Hindlimb muscle (tissue), 1 donor: ENCODE results near the gene S1PR5. TPM values are rescaled to one million over a fixed set of nuclear protein-coding genes. Genes with fewer than 3 reads are reported as not detected.

Source experiments
- DNase-seq: peaks from one replicate; pipeline ENCODE4 v3.0.0-alpha.2; 2013
- polyA plus RNA-seq: library from polyadenylated mRNA; unstranded; fragments of 120-200 nt; gene quantifications from one replicate; pipeline ENCODE4 v1.2.1, GENCODE V29; 2013; ENCODE audit not compliant: insufficient read length

The S1PR5 gene
- polyA plus RNA-seq, 1 donor = 1.2 TPM

DNA sequence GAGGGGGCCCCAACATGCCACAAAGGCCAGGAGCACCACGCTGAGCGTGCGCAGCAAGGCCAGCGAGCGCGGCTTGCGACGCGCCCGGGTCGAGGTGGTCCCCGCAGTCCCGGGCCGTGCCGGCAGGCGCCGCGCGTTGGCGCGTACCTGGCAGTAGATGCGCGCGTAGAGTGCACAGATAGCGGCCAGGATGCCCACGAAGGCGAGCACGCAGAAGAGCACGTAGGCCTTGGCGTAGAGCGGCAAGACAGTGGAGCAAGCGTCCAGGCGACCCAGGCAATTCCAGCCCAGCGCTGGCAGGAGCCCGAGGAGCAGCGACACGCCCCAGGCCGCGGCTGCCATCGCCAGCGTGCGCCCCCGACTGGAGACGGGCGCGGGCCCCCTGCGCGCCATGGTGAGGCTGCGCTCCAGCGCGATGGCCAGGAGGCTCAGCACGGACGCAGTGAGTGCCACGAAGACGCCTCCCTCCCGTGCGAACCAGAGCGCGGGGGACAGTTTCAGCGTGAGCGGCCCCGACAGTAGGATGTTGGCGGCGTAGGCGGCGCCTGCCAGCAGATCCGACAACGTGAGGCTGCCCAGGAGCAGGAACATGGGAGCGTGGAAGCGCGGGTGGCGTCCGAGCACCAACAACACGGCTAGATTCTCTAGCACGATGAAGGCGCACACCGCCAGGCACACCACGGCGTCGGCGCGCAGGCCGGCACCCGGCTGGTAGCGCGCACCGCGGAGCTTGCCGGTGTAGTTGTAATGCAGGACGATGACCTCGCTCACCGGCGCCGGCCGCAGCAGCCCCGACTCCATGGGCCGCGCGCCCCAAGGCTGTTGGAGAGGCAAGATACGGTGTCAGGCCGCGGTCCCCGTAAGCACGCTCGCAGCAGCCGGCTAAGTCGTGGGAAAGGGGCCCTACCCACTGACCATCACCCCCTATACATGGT, 2.8 kb downstream of the S1PR5 start:
- DNase-seq = no peak

DNA sequence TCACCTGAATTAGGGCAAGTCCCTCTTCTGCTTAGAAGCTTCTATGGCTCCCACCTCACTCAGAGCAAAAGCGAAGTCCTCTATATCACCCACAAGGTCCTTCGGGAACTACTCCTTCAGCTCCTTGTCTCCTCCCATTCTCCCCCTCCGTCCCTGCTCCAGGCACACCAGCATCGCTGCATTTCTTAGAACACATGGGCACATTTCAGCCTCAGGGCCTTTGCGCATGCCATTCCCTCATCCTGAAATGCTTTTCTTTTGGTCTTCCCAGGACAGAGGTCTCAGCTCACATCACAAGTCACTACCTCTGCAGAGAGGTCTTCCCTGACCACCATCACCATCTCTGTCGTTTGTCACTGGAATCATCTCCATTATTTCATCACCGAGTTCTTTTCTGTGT, 4.0 kb downstream of the S1PR5 start:
- no peak for DNase-seq

DNA sequence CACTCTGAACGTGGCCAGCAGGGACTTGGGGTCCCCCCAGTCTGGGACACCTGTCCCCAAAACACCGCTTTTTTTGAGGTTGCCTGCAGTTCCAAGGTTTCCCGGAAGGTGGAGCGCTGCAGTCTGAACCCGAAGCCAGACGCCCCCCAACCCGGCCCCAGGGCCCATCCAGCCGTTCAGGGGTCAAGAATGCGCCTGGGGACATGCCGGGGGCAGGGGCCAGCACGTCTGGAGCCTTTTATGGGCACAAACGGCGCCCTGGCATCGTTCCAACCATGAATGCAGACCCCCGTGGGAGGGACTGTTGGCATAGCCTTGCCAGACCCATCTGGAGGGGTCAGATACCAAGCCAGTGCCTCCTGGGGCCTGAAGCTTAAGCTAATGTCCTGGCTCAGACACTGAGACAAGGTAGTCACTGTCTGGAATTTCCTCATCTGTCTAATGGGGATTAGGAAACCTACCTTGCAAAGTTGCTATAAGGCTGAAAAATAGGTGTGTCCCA, 6.9 kb downstream of the S1PR5 start:
- no peak for DNase-seq

DNA sequence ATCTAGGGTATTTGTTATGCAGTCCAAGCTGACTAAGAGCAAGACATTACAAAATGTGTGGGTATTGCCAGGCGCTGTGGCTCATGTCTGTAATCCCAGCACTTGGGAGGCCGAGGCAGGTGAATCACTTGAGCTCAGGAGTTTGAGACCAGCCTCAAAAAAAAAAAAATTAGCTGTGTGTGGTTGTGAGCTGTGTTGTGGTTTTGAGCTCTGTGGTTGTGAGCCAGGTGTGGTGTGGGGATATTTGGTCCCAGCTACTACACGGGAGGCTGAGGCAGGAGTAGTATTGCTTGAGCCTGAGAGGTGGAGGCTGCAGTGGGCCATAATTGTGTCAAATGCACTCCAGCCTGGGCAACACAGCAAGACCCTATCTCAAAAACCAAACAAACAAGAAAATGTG, 8.5 kb downstream of the S1PR5 start:
- no peak for DNase-seq

DNA sequence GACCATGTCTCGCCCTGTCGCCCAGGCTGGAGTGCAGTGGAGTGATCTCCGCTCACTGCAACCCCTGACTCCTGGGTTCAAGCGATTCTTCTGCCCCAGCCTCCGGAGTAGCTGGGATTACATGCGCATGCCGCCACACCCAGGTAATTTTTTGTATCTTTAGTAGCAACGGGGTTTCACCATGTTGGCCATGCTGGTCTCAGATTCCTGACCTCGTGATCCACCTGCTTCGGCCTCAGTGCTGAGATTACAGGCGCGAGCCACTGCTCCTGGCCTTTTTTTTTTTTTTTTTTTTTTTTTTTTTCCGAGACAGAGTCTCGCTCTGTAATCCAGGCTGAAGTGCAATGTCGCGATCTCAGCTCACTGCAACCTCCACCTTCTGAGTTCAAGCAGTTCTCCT, 9.2 kb downstream of the S1PR5 start:
- no peak for DNase-seq

DNA sequence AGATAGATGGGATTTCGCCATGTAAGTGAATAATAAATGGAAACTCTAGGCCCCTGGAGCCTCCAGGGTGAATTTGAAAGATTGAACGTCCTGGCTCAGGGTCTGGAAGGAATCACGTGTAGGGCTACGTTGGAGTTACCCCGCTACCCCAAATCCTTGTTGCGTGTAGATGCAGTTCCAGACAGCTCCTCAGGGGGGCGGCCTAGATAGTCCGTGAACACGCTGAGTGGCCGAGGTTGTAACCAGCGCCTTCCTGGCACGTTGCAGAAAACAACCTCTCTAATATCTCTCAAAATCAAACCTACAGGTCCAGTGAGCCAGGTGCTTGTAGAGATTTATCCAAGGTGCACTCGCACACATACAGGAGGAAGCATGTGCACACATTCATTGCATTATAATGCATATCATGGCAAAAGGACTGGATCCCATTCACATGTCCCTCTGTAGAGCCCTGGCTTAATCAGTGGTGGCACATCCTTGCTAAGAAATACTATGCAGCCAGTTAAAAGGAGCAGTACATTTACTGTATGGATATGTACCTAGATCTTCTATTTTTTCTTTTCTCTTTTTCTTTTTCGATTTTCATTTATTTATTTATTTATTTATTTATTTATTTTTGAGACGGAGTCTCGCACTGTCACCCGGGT, 11.5 kb downstream of the S1PR5 start:
- DNase-seq = no peak

DNA sequence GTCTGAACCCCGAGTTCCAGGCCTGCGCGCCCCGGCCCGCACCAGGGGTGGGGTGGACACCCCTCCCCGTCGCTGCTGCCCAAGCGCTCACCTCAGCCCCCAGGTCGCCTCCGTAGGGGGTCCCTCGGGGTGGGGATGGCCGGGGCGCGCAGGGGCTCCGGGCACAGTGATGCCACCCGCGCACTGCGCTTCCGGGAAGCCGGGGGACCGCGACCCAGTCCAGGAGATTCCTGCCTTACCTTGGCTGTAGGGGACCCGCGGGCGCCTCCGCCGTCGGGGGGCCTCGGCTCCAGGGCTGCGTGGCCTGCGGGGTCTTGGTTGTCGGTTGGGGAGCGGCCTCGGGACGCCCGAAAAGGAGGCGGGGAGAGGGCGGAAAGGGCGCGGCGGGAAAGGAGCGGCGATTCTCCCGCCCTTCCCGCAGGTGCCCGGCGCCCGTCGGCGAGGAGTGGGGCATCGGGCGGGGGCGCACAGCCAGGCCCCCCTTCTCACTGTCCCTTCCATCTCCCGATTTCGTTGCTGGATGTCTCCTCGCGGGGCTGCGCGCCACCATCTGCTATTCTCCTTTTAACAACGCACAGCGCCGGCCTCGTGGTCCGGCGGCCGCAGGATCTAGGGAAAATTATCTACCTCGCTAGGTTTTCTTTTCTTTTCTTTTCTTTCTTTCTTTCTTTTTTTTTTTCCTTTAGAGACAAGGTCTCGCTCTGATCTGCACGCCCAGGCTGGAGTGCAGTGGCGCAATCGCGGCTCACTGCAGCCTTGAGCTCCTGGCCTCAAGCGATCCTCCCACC, 14.1 kb downstream of the S1PR5 start, which contains the start of gene KEAP1:
Gene KEAP1 (minus strand): TSS at position 355 of the 788 bp plus-strand sequence. CDS start 3,323 bp downstream, outside the sequence.
- peak; percentile 59 for DNase-seq

DNA sequence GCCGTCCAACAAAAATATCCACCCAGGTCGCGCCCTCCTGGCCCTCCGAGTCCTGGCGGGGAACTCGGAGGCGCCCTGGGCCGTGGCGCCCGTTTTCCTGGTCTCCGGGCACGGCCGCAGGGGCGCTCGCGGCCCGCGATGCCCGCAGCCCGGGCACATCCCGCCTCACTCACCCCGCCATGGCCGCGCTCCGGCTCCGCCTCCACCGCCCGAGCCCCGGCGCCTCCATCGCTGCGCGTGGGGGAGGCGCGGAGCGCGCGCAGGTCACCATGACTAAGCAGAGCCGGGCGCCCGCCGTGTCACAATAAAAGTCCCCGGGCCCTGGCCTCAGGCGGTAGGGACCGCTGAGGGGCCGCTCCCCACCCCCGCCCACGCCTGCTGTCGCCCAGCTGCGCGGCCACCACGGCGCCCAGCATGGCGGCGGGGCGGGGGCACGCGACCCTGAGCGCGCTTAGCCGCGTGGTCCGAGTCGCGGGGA, 14.7 kb downstream of the S1PR5 start:
- peak; percentile 95 for DNase-seq

DNA sequence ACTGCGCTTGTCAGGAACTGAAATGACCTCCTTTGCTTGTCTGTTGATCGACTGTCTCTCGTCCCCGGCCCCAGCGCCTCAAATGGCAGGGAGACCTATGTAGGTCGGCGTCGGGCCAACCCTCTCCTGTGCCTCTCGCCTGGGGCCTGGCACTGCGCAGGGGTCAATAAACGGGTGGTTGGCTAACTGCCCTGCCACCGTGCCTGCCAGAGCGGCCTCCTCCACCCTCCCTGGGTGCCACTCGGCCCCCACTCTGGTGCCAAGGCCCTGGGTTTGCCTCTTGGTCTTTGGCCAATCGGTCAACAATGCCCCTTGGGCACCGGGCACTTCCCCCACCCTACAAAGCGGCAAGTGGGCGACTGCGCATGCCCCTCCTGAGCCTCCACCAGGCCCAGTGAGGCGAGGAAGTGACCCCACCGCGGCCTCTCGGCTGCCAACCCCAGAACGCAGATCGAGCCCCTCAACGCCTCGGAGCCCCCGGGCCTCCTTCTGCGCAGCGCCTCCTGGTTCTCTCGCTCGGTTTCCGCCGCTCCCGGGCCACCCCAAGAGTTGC, 15.2 kb downstream of the S1PR5 start:
- no peak for DNase-seq

DNA sequence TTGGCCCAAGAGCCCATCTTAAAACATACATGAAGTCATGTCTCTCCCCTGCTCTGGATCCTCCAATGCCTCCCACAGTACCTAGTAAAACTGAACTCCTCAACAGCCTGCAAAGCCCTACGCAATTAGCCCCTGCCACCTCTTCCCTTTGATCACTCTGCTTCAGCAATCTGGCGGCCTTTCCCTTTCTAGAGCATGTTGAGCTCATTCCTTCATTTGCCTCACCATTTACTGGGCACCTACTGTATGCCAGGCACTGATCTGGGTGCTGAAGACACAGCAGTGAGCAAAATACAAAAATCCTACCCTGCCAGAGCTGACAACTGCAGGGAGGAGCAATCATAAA, 17.0 kb downstream of the S1PR5 start:
- no peak for DNase-seq

DNA sequence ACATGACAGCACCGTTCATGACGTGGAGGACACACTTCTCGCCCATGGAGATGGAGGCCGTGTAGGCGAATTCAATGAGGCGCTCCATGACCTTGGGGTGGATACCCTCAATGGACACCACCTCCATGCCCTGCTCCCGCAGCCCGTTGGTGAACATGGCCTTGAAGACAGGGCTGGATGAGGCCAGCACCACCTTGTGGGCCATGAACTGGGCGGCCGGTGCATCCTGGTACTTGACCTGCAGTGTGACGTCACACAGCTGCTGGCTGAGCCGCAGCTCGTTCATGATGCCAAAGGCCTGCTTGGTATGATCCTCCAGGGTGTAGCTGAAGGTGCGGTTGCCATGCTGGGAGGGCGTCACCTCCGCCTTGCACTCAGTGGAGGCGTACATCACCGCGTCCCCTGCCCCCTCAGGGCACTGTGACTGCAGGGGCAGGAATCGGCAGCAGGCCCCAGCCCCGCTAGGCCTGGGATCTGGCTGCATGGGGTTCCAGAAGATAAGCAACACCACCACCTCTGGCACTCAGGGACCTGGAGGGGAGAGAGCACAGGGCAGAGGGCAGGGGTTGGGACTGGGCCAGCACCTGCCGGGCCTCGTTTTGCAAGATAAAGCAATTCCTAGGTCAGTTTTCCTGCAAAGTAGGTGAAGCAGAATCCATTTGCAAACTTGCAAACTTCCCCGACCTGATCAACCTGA, 17.5 kb downstream of the S1PR5 start:
- no peak for DNase-seq

DNA sequence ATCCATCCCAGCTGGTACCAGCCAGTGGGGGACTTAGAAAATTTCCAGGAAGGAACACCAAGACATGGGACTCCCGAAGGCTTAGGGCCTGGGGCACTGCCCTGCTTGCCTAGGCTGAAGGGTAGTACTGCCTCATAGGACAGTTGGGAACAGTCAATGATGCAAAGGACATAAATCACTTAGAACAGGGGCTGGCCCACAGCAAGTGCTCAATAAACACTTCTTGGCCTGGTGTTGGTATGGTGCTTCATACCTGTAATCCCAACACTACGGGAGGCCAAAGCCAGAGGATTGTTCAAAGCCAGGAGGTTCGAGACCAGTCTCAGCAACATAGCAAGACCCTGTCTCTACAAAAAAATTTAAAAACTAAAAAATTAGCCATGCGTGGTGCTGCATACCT, 19.9 kb downstream of the S1PR5 start:
- no peak for DNase-seq

DNA sequence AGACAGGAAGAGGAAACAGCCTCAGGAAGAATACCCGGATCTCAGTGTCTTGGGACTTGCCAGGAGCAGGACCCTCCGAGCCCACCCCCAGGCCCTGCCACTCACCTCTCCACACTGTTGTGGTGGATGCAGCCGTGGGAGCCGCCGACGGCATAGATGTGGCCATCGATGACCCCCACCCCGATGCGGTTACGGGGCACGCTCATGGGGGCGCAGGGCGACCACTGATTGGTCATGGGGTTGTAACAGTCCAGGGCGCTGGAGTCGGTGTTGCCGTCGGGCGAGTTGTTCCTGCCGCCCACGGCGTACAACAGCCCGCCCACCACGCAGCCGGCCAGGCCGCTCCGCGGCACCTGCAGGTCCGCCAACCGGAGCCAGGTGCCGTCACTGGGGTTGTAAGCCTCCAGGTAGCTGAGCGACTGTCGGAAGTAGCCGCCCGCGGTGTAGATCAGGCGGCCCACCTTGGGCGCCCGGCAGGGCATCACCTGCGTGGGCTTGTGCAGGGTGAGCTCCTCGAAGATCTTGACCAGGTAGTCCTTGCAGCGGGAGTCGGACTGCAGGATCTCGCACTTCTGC, 25.7 kb downstream of the S1PR5 start:
- DNase-seq = no peak

DNA sequence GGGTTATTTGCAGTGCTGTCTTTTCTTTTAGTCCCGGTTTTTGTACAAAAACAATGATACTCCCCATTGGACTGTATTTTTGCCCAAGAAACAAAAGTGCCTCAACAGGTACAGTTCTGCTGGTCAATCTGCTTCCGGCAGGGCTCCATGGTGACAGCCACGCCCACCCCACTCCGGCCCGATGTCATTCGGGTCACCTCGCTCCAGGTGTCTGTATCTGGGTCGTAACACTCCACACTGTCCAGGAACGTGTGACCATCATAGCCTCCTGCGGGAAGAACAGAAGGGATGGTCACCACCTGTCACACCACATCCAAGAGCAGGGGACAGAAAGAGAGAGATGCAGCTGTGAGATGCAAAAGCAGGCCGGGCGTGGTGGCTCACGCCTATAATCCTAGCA, 30.7 kb downstream of the S1PR5 start:
- no peak for DNase-seq

DNA sequence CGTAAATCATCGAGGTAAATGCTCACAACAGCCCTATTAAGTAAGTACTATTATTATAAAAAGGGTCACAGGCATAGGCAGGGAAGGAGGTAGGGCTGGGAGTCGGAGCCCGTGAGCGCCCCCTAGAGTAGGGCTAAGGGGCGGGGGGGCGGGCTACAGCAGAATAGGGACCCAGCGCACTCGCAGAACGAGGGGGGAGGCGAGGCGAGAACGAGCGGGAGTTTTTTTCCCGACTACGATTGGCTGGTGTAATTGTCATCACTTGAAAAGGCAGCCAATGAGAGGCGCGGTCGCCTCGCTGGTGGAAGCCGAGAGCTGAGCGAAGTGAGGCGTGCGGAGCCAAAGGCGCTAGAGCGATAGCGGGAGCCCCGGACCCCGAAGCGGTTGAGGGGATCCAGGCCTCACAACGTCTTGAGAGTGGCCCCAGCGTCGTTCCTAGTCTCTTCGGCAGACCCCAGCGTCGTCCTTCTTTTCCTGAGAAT, 38.3 kb downstream of the S1PR5 start:
- DNase-seq = peak; percentile 92

DNA sequence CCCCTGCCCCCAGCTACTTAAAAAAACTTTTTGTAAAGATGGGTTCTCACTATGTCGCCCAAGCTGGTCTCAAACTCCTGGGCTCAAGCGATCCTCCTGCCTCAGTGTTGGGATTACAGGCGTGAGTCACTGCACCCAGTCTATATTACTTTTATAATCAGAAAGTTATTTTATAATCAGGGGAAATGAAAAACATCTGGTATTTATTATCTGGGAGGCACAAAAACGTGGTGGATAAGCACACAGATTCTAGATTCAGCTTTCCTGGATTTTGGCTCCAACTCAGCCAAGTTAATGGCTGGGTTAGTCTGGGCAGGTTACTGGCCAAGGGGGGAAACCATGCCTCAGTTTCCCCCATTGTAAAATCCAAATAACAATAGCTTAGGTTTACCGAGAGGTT, 38.8 kb downstream of the S1PR5 start:
- DNase-seq = no peak

DNA sequence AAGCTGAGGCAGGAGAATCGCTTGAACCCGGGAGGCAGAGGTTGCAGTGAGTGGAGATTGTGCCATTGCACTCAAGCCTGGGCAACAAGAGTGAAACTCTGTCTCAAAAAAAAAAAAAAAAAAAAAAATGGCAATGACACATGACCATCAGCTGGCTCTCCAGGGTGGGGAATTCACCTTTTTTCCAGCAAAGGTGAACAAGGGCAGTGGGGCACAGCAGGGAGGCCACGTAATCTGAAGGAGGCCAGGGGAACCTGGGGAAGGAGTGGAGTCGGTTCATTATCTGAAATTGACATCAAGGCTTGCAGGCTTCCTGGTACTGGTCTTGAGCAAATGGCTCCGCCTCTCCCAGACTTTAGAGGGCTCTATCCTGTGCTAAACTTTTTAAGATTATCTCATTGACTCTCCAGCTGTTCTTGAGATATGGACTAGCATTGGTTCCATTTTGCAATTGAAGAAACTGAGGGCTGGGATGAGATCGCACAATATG, 42.2 kb downstream of the S1PR5 start:
- no peak for DNase-seq

DNA sequence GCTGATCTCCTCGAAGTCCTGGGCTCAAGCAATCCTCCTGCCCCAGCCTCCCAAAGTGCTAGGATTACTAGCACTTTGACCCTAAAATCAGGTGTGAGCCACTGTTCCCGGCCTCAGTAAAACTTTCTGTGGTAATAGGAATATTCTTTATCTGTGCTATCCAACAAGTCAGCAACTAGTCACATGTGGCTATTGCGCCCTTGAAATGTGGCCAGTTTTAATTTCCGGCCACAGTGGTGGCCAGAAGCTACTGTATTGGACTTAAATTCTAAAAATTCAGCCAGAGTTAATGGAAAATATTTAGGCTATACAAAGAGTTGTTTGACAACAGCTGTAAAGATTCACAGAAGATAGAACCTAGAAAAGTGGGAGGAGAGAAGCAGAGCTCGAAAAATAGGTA, 44.1 kb downstream of the S1PR5 start:
- DNase-seq = no peak

DNA sequence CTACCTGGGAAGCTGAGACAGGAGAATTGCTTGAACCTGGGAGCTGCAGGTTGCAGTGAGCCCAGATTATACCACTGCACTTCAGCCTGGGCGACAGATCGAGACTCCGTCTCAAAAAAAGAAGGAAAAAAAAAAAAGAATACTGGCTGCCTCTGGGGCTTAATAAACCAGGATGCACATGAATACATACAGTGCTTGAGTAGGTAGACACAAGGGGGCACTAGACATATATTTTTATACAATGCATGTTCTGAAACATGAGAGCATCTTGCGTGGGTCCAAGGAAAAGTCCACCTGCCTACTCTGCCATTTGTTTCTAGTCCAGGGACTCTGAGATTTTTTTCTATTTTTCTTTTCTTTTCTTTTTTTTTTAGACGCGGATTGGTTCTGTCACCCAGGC, 45.3 kb downstream of the S1PR5 start:
- no peak for DNase-seq

DNA sequence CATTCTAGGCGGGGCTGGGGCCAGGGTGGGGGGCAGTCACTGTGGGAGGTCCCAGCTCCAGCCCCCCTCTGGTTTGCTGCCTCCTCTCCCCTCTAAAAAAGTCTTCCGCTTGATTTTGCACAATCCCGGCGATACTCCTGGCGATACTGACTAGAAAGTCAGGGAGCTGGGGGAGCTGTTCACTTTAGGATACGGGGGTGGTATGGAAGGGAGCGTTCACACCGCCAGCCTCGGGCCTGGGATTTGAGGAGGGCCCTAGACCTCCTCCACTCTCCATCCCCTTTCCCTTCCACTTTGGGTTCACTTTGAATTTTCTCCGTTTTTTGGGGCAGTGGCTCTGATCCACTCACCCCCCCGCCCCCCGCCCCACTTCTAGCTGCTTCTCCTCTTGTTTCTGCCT, 49.1 kb downstream of the S1PR5 start:
- no peak for DNase-seq

DNA sequence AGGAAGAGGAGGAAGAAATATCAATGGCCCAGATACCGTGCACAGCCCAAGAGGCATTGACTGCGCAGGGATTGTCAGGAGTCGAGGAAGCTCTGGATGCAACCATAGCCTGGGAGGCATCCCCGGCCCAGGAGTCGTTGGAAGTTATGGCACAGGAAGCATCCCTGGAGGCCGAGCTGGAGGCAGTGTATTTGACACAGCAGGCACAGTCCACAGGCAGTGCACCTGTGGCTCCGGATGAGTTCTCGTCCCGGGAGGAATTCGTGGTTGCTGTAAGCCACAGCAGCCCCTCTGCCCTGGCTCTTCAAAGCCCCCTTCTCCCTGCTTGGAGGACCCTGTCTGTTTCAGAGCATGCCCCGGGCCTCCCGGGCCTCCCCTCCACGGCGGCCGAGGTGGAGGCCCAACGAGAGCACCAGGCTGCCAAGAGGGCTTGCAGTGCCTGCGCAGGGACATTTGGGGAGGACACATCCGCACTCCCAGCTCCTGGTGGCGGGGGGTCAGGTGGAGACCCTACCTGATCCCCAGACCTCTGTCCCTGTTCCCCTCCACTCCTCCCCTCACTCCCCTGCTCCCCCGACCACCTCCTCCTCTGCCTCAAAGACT, 50.0 kb downstream of the S1PR5 start:
- DNase-seq = no peak
